Colonic mucosa (tissue), 4 donors: Measurements from ENCODE around the gene GPALPP1. TPM values are rescaled to one million over a fixed set of nuclear protein-coding genes. Genes with fewer than 3 reads are reported as not detected.

ENCODE experiments used
- DNase-seq: peaks from one replicate; pipeline ENCODE4 v3.0.0-alpha.2; 2020
- H3K27ac ChIP-seq: fragments of 200-600 bp; one replicate; pipeline ENCODE4 v1.8.0; 2021
- H3K27me3 ChIP-seq: fragments of 200-600 bp; one replicate; pipeline ENCODE4 v1.8.0; 2021
- H3K36me3 ChIP-seq: fragments of 200-600 bp; one replicate; pipeline ENCODE4 v1.8.0; 2021
- H3K4me1 ChIP-seq: fragments of 200-600 bp; one replicate; pipeline ENCODE4 v1.8.0; 2021; ENCODE audit warnings: mild to moderate bottlenecking
- H3K4me3 ChIP-seq: fragments of 200-600 bp; one replicate; pipeline ENCODE4 v1.8.0; 2021
- H3K9ac ChIP-seq, 2 donors: one replicate each; pipeline ENCODE4 v1.7.0; 2013; ENCODE audit warnings: control low read depth in 2 of 2, low read depth in 2 of 2, low read length in 2 of 2
- H3K9me3 ChIP-seq: fragments of 200-600 bp; one replicate; pipeline ENCODE4 v1.8.0; 2021
- CTCF ChIP-seq: fragments of 200-600 bp; IDR thresholded peaks from one replicate; pipeline ENCODE4 v1.8.0; 2022; ENCODE audit warnings: antibody characterized with exemption, mild to moderate bottlenecking
- intact Hi-C: fragments of 100-400 bp; cut with DNase I; formaldehyde crosslinking; loops from one replicate; pipeline ENCODE4 v1.14.1; 2022
- total RNA-seq, 2 donors: library from RNA; stranded (reverse); fragmentation: NEBNext Ultra II Directional in 1 of 2; extraction: Animal tissue kit (Norgen Biotek cat#: 25700) in 1 of 2; gene quantifications; one replicate each; pipeline ENCODE4 v1.2.1, GENCODE V29; 2021
- donor health status: healthy.
- donor health status: DM: no; HTN: no; CAD: no.
- donor health status: DM: no; HTN: no; CAD: no.

GPALPP1 gene
- total RNA-seq, 2 donors from 2014 or later: 15.8 to 16.0 TPM

GRCh38 chr13:45064889-45065288 is 75.6 kb downstream of the GPALPP1 start:
- no peak overlapping the region for H3K9ac ChIP-seq
- intact Hi-C loops: no loop called here
- no peak for DNase-seq
- no peaks in the 10 kb centered on the region for H3K4me1 ChIP-seq
- H3K4me3 ChIP-seq: no peak overlapping the region
- TF ChIP-seq CTCF: no peak
- no peak overlapping the region for H3K27ac ChIP-seq
- H3K36me3 ChIP-seq: no peaks in the 10 kb centered on the region
- no peaks in the 10 kb centered on the region for H3K9me3 ChIP-seq
- H3K27me3 ChIP-seq: no peaks in the 10 kb centered on the region

- no peak for DNase-seq
- H3K36me3 ChIP-seq: no peaks in the 10 kb centered on the region
- intact Hi-C loops: no loop called here
- H3K4me1 ChIP-seq: no peaks in the 10 kb centered on the region
- no peak for TF ChIP-seq CTCF
- no peak overlapping the region for H3K9ac ChIP-seq
- H3K4me3 ChIP-seq: no peak overlapping the region
- no peak overlapping the region for H3K27ac ChIP-seq
- H3K9me3 ChIP-seq: no peaks in the 10 kb centered on the region
- no peaks in the 10 kb centered on the region for H3K27me3 ChIP-seq
These were observed 79.0 kb downstream of the GPALPP1 start for GRCh38 chr13:45068036-45069001.

GRCh38 chr13:45073809-45074208 is 84.5 kb downstream of the GPALPP1 start:
- DNase-seq: no peak
- intact Hi-C loops: no loop called here
- no peak for TF ChIP-seq CTCF

DNA sequence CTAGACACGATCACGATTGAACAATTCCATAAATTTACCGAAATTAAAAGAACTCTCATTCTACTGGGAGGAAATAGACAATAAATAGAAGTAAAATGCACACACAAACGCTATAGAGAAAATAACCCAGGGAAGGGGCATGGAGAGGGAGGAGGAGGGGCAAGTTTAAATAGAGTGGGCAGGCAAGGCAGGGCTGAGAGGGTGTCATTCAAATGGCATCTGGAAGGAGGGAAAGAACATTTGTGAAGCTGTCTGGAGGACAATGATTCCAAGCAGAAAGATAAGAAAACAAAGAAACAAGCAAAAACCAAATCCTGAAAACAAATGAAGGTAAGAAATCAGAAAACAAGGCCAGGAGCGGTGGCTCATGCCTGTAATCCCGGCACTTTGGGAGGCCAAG is 85.4 kb downstream of the GPALPP1 start:
- Histone ChIP-seq H3K9ac (no peak overlapping the region), H3K27ac (no peak overlapping the region), H3K36me3 (no peaks in the 10 kb centered on the region), H3K9me3 (no peaks in the 10 kb centered on the region), H3K4me1 (no peaks in the 10 kb centered on the region), H3K4me3 (no peak overlapping the region), H3K27me3 (no peaks in the 10 kb centered on the region)
- intact Hi-C loops: no loop called here
- TF ChIP-seq CTCF: no peak
- no peak for DNase-seq

More at GRCh38 chr13:45073809-45074208, 84.5 kb downstream of the GPALPP1 start:
- no peaks in the 10 kb centered on the region for H3K27me3 ChIP-seq
- H3K27ac ChIP-seq: no peak overlapping the region
- no peak overlapping the region for H3K4me3 ChIP-seq
- H3K9me3 ChIP-seq: no peaks in the 10 kb centered on the region
- H3K9ac ChIP-seq: no peak overlapping the region
- H3K36me3 ChIP-seq: no peaks in the 10 kb centered on the region
- H3K4me1 ChIP-seq: no peaks in the 10 kb centered on the region

GRCh38 chr13:45078003-45078402 is 88.7 kb downstream of the GPALPP1 start:
- H3K36me3 ChIP-seq: no peaks in the 10 kb centered on the region
- no peak for TF ChIP-seq CTCF
- intact Hi-C loops: no loop called here
- H3K9ac ChIP-seq: no peak overlapping the region
- H3K9me3 ChIP-seq: no peaks in the 10 kb centered on the region
- DNase-seq: no peak
- no peaks in the 10 kb centered on the region for H3K27me3 ChIP-seq
- no peaks in the 10 kb centered on the region for H3K4me1 ChIP-seq
- H3K27ac ChIP-seq: no peak overlapping the region
- no peak overlapping the region for H3K4me3 ChIP-seq

Other genes with a start within 250 kb of the GPALPP1 start
- gene NUFIP1, start 67 bp upstream of the GPALPP1 start, total RNA-seq: 1 to 10 TPM; 2.8 to 4.0 TPM
- 10 to 100 TPM; 18.7 to 20.5 TPM for gene GTF2F2, start 131.0 kb downstream of the GPALPP1 start, total RNA-seq
- gene KCTD4, start 211.5 kb downstream of the GPALPP1 start, total RNA-seq: under 1 TPM; 0.58 to 0.84 TPM